Activated CD8-positive, alpha-beta memory T cell treated with anti-CD3 and anti-CD28 coated beads, Interleukin-2, amount 10 ng/mL, durations not matched to agents 7 days and 5 days (primary cell): ENCODE data around the gene ARAP1. TPM values are rescaled to one million over a fixed set of nuclear protein-coding genes. Genes with fewer than 3 reads are reported as not detected.

Experiments used
- ATAC-seq: fragments of 150-1000 bp; cut with Tn5 transposase; one replicate; pipeline ENCODE4 v1.10.0; 2021; ENCODE audit warnings: moderate library complexity
- CTCF ChIA-PET: fragments of 350-600 bp; sonication (Branson Sonifier 250); formaldehyde crosslinking; loops from one replicate; lab custom pipeline; 2021; ENCODE audit warnings: antibody characterized with exemption; lab: Charles Lee
- DNase-seq: peaks from one replicate; pipeline ENCODE4 v3.0.0-alpha.2; 2020
- H3K27ac Mint-ChIP-seq: one replicate; pipeline ENCODE4 v1.8.0; 2021; ENCODE audit warnings: mild to moderate bottlenecking, mixed read lengths
- H3K27me3 Mint-ChIP-seq: one replicate; pipeline ENCODE4 v1.8.0; 2021; ENCODE audit warnings: mixed read lengths
- H3K36me3 Mint-ChIP-seq: one replicate; pipeline ENCODE4 v1.8.0; 2021; ENCODE audit warnings: mild to moderate bottlenecking, mixed read lengths
- H3K4me1 Mint-ChIP-seq: one replicate; pipeline ENCODE4 v1.8.0; 2021; ENCODE audit warnings: mixed read lengths
- H3K4me3 Mint-ChIP-seq: one replicate; pipeline ENCODE4 v1.8.0; 2021; ENCODE audit warnings: mild to moderate bottlenecking, moderate library complexity, mixed read lengths
- H3K9me3 Mint-ChIP-seq: one replicate; pipeline ENCODE4 v1.8.0; 2022; ENCODE audit warnings: low read depth, mixed read lengths
- total RNA-seq, 2 experiments: library from RNA; stranded (reverse); gene quantifications; one replicate each; pipeline ENCODE4 v1.2.3, GENCODE V29; 2021

Gene ARAP1
- total RNA-seq, 2 experiments from 2014 or later, result 96.5 to 104 TPM

DNA sequence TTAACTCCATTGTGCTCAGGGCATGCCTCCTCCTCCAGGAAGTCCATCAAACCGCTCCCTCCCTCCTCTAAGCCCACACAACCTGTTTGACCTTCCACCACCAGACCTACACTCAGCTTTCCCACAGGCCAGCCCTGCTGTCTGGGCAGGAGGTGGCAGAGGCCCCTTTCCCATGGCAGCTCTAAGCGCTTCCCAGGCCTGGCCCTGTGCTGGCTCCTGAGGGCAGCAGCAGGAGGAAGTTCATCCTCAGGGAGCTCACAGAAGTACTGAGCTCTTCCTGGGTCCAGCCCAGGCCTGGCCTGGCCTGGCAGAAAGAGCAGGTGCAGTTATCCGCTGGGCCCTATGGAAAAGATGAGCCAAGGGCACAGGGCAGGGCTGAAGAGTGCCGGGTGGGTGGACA lies 31.4 kb downstream of the ARAP1 start:
- ATAC-seq (no peak), DNase-seq (no peak)
- H3K4me3 Mint-ChIP-seq, result peak overlapping the region; percentile 99
- peaks cover 61% of the 10 kb centered on the region for H3K4me1 Mint-ChIP-seq
- no peaks in the 10 kb centered on the region for H3K27me3 Mint-ChIP-seq
- CTCF ChIA-PET, result interaction anchor here (0.6 to 8.6 kb wide), 6 partner anchors 14 to 457 kb away, joined by 3 to 63 read pairs (median 3); partner anchors contain the start of genes CLPB and STARD10
- no peaks in the 10 kb centered on the region for H3K9me3 Mint-ChIP-seq
- peaks cover 8% of the 10 kb centered on the region for H3K36me3 Mint-ChIP-seq
- H3K27ac Mint-ChIP-seq, result peak overlapping the region; percentile 99

DNA sequence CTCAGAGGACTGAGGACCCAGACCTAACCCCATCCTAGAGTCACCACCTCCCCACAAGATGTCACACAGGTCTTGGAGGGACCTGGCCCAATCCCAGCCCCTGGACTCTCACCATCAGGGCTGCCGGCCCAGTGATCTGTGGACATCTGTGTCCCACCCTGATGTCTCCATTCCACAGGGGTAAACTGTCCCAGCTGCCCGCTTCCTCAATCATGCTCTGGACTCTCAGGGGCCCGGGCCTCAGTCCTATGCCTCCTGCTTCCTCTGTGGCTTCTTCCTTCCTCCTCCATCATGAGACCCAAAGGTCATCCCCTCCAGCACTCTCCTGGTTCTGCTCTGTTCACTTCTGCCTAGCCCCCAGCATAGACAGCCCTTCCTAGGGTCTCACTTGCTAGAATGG lies 32.2 kb downstream of the ARAP1 start:
- Mint-ChIP-seq H3K4me3 (peak overlapping the region; percentile 99), H3K27me3 (no peaks in the 10 kb centered on the region), H3K4me1 (peaks cover 55% of the 10 kb centered on the region), H3K27ac (peak overlapping the region; percentile 99), H3K9me3 (no peaks in the 10 kb centered on the region), H3K36me3 (peaks cover 6% of the 10 kb centered on the region)
- no peak for ATAC-seq
- CTCF ChIA-PET, result interaction anchor here (0.6 to 8.6 kb wide), 5 partner anchors 15 to 458 kb away, joined by 3 to 63 read pairs (median 3); partner anchors contain the start of gene STARD10
- no peak for DNase-seq

DNA sequence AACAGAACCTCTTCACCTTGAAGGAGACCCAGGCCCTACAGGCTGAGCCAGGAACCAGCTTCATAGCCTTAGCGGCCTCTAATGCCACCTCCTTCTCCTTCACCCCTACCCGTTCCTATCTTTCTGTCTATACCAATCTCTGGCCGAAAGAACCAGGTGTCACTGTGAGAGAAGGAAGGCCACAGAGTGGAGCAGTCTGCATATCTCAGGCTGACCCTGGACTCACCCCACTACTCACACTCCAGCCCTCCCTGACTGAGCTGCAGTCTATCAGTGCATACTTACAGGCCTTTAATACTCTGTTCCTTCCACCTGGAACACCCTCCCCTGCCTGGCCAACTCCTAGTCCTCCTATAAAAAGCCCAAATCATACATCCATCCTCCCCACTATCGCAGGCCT lies 32.7 kb downstream of the ARAP1 start:
- Mint-ChIP-seq H3K36me3 (peaks cover 6% of the 10 kb centered on the region), H3K4me1 (peaks cover 58% of the 10 kb centered on the region), H3K9me3 (no peaks in the 10 kb centered on the region), H3K4me3 (peak overlapping the region; percentile 99), H3K27ac (peak overlapping the region; percentile 99), H3K27me3 (no peaks in the 10 kb centered on the region)
- ATAC-seq (no peak), DNase-seq (no peak)
- CTCF ChIA-PET, result interaction anchor here (1.7 kb wide), 1 partner anchor 458 kb away, joined by 3 read pairs; no protein-coding TSS in a partner anchor

DNA sequence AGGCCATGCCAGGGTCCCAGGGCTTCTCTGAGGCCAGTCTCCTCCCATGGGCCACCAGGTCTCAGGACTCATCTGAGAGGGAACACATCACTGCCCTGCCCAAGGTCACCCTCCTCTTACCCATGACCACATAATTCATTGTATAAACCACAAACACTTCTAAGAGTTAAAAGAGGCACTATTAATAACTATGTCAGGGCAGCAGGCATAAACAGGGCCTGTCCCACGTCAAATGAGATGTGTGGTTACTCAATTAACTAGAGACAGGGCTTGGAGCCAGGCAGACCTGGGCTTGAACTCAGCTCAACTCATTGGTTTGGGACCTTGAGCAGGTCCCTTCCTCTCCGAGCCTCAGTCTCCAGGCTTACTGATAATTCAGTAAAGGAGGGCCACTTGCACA lies 33.1 kb downstream of the ARAP1 start:
- ATAC-seq (no peak), DNase-seq (no peak)
- Mint-ChIP-seq H3K4me3 (no peak overlapping the region), H3K4me1 (peaks cover 60% of the 10 kb centered on the region), H3K9me3 (no peaks in the 10 kb centered on the region), H3K36me3 (peaks cover 6% of the 10 kb centered on the region), H3K27me3 (no peaks in the 10 kb centered on the region), H3K27ac (no peak overlapping the region)
- CTCF ChIA-PET, result interaction anchor here (1.7 kb wide), 1 partner anchor 458 kb away, joined by 3 read pairs; no protein-coding TSS in a partner anchor

DNA sequence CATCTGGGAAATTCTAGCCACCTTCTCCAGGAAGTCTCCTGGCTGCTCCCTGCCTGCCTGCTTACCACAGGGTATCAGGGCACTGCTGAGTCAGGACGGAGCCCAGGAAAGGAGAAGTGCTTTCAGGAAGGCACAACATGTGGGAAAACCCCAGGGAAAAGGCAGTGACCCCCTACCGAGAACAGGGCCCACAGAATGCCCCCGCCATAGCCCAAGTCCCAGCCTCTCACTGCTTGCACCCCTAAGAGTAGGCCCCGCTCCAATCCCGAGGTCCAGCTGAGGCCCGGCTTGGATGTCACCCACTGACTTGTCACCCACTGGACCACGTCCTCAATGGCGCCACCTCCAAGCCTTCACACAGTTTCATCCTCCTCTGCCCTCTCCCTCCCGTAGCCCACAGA lies 34.1 kb downstream of the ARAP1 start:
- no peak overlapping the region for H3K4me3 Mint-ChIP-seq
- ATAC-seq (no peak), DNase-seq (no peak)
- H3K36me3 Mint-ChIP-seq, result peaks cover 6% of the 10 kb centered on the region
- H3K27me3 Mint-ChIP-seq, result no peaks in the 10 kb centered on the region
- no peaks in the 10 kb centered on the region for H3K9me3 Mint-ChIP-seq
- CTCF ChIA-PET, result no interaction called here
- no peak overlapping the region for H3K27ac Mint-ChIP-seq
- peaks cover 52% of the 10 kb centered on the region for H3K4me1 Mint-ChIP-seq

DNA sequence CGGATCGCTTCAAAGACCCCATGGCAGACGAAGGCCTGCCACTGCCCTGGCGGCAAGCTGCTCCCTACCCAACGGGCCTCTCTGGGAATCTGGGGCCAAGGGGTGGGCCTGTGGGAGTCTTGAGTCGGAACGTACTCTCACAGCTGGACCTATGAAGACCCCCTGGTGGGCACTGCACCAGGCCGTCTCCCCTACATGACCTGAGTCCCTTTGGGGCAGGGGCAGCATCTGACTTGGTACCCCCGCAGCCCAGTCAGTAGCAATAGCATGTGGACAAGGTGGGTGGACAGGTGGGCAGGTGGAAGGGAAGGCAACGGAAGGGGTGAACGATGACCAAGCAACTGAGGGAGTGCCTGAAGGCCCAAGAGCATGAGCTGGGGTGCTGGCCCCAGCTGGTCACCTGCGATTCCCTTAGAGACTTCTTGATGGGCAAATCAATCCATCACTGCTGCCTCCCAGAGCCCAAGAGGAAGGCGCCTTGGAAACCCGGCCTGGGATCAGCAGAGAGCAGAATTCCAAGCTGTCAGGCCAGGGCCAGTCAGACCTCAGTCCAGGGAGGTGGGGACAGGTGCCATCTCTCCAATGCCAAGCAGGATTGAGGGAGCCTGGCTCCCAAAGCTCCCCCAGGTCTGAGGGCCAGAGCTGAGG lies 35.3 kb downstream of the ARAP1 start:
- ATAC-seq, result no peak
- H3K27ac Mint-ChIP-seq, result no peak overlapping the region
- H3K36me3 Mint-ChIP-seq, result peaks cover 6% of the 10 kb centered on the region
- no peaks in the 10 kb centered on the region for H3K9me3 Mint-ChIP-seq
- H3K4me1 Mint-ChIP-seq, result peaks cover 44% of the 10 kb centered on the region
- H3K27me3 Mint-ChIP-seq, result no peaks in the 10 kb centered on the region
- H3K4me3 Mint-ChIP-seq, result no peak overlapping the region
- CTCF ChIA-PET, result interaction anchor here (0.9 to 1.3 kb wide), 2 partner anchors 8 to 18 kb away, joined by 4 to 5 read pairs; no protein-coding TSS in a partner anchor
- no peak for DNase-seq

DNA sequence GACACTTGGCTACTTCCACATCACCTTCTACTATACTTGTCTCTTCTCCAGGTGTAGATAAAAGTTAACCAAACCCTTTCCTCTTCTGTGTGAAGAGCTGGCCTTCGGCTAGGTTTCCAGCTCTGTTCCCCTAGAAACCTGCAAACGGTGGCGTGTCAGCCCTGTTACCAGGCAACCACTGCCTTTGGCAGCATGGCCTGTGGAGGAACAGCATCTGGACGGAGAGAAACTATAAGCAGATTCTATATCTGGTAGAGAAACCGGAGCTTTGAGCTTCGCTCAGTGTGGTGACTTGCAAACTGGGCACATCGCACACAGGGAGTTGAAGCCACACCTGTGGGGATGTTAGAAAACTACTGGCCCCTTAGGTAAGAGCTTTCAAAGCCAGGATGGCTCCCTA lies 35.9 kb downstream of the ARAP1 start:
- Mint-ChIP-seq H3K9me3 (no peaks in the 10 kb centered on the region), H3K36me3 (peaks cover 6% of the 10 kb centered on the region), H3K4me3 (no peak overlapping the region), H3K4me1 (peaks cover 42% of the 10 kb centered on the region), H3K27me3 (no peaks in the 10 kb centered on the region), H3K27ac (peak overlapping the region; percentile 31)
- no peak for ATAC-seq
- no peak for DNase-seq
- CTCF ChIA-PET, result interaction anchor here (0.9 to 1.3 kb wide), 2 partner anchors 9 to 18 kb away, joined by 4 to 5 read pairs; no protein-coding TSS in a partner anchor

DNA sequence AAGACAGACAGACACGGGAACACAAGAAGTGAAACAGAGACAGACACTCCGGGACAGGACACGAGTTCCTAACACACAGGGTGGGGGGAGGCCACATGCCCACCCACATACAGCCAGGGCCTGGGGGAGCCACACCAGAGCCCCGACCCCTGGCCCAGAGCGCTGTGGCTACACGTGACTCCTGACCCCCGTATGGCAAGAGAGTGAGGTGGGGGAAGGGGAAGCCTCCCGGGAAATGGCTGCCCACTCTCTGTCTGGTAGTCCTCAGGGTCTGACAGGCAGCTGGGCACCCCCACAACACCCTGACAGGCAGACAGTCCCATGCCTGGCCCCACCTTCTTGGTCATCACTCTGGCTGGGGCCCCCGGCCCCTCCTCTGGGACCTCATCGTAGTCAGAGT lies 39.4 kb downstream of the ARAP1 start:
- Mint-ChIP-seq H3K27ac (peak overlapping the region; percentile 11), H3K27me3 (no peaks in the 10 kb centered on the region), H3K4me1 (peaks cover 12% of the 10 kb centered on the region), H3K36me3 (peaks cover 6% of the 10 kb centered on the region), H3K4me3 (no peak overlapping the region), H3K9me3 (no peaks in the 10 kb centered on the region)
- DNase-seq (no peak), ATAC-seq (no peak)
- CTCF ChIA-PET, result no interaction called here

DNA sequence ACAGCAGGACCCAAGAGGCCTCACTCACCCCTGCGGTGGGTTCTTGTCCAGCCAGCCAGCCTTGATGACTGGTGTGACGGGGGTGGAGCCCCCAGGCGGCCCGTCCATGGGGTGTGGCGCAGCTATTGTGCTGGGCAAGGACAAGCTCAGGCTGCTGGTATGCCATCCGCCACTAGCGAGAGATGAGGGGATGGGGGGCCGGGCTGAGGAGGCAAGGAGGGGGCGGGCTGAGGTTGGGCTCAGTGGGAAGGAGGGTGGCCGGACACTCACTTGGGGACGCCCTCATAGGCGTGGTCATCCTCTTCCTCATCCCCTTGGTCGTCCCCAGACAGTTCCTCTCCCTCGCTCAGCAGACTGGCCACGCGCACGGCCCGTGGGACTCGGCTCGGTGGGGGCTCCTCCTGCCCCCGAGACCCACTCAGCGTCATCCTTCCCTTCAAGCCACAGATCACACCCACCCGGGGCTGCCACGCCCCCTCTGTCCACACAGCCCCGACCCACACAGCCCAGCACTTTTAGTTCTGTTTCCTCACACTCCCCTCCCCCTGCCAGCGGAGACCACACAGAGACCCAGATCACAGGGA lies 39.9 kb downstream of the ARAP1 start:
- Mint-ChIP-seq H3K4me3 (no peak overlapping the region), H3K27me3 (no peaks in the 10 kb centered on the region), H3K36me3 (peaks cover 7% of the 10 kb centered on the region), H3K9me3 (no peaks in the 10 kb centered on the region), H3K27ac (peak overlapping the region; percentile 11), H3K4me1 (peaks cover 10% of the 10 kb centered on the region)
- CTCF ChIA-PET, result no interaction called here
- no peak for DNase-seq
- ATAC-seq, result no peak

DNA sequence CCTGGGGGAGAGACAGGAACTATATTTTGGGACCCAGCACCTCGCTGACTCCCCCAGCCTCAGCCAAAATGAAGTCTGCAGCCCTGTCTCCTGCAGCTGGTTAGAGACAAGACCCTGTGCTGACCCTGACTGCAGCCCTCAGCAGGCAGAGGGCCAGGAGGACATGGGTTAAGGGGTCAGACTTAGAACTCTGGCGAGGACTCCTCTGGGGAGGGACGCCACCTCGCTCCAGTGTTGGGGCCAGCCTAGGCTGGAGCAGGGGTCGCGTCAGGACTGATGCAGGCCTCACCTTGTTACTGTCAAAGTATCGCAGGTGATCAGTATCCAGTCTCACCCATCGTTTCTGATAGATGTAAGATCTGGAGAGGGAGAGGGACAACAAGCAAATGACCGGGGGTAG lies 41.1 kb downstream of the ARAP1 start:
- peaks cover 8% of the 10 kb centered on the region for H3K36me3 Mint-ChIP-seq
- H3K27ac Mint-ChIP-seq, result no peak overlapping the region
- CTCF ChIA-PET, result interaction anchor here (0.7 kb wide), 1 partner anchor 240 kb away, joined by 3 read pairs; no protein-coding TSS in a partner anchor
- peaks cover 8% of the 10 kb centered on the region for H3K4me1 Mint-ChIP-seq
- H3K27me3 Mint-ChIP-seq, result no peaks in the 10 kb centered on the region
- ATAC-seq, result no peak
- H3K4me3 Mint-ChIP-seq, result no peak overlapping the region
- no peaks in the 10 kb centered on the region for H3K9me3 Mint-ChIP-seq
- no peak for DNase-seq

DNA sequence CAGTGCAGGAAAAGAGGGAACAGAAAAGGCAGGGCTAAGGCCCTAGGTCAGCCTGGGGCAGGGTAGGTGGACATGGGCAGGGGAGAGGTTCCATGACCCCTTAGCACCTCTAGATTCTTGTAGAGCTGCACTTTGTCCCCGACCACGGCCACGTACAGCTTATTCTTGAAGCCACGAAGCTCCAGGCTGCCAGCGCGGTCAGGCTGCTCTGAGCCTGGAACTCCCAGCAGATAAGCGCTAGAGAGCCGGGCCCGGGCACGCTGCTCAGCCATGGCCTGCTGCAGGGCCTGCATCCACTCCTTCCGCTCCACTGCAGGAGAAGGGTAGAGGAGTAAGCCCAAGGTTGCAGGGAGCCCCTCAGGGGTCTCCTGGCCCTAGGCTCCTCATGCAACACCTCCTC lies 41.9 kb downstream of the ARAP1 start:
- ATAC-seq, result no peak
- CTCF ChIA-PET, result no interaction called here
- Mint-ChIP-seq H3K36me3 (peaks cover 10% of the 10 kb centered on the region), H3K27me3 (no peaks in the 10 kb centered on the region), H3K4me1 (peaks cover 7% of the 10 kb centered on the region), H3K9me3 (no peaks in the 10 kb centered on the region), H3K27ac (no peak overlapping the region), H3K4me3 (no peak overlapping the region)
- DNase-seq, result no peak

DNA sequence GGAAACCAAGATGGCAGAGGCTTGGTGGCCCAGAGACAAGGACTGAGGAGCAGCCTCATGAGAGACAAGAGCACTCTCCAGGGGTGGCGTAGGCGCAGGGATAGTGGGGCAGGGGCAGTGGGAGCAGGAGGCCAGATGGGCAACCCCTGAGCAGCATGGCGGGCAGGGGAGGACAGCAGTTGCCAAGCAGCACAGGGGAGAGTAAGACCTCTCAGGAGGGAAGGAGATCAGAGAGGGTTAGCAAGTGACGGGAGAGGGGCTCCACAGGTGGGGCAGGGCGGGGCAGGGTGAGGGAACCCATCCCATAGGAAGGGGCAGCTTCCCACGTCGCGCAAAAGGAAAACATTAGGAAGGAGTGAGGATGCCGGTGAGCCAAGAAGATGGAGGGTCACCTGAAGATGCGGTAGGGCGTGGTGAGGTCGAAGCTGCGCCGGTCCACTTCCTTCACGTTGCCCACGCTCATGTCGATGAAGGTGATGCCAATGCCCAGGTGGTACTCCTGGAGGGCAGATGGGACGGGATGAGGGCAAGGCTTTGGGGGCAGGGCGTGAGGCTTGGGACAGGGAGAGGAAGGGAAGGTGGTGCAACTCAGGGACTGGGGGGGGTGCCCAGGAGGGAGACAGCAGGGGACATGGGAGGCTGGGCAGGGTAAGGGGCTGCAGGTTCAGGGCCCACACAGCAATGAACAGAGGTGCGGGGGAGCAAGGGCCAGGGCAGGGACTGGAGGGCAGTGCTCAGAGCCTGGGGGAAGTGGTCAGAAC lies 42.5 kb downstream of the ARAP1 start:
- H3K27me3 Mint-ChIP-seq, result no peaks in the 10 kb centered on the region
- DNase-seq (no peak), ATAC-seq (no peak)
- peaks cover 4% of the 10 kb centered on the region for H3K4me1 Mint-ChIP-seq
- H3K9me3 Mint-ChIP-seq, result no peaks in the 10 kb centered on the region
- H3K36me3 Mint-ChIP-seq, result peaks cover 10% of the 10 kb centered on the region
- H3K27ac Mint-ChIP-seq, result no peak overlapping the region
- H3K4me3 Mint-ChIP-seq, result no peak overlapping the region
- CTCF ChIA-PET, result interaction anchor here (0.9 kb wide), 1 partner anchor 16 kb away, joined by 3 read pairs; no protein-coding TSS in a partner anchor

DNA sequence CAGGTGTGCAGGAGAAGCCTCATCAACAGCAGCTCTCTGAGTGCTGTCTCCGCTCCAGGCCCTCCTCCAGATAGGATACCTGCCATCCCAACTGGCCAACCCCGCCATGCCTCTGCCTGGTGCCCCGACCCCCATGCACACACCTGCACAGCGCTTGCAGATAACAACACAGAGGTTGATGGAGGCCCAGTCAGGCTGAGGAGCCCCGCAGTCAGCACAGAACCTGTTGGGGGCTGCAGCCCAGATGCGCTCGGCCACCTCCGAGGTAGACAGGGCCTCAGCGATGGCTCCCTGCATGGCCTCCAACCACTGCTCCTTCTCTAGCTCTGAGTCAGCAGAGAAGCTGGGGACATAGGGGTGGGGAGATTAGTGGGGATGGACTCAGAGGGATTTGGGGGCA lies 45.2 kb downstream of the ARAP1 start:
- Mint-ChIP-seq H3K4me1 (no peaks in the 10 kb centered on the region), H3K36me3 (peaks cover 9% of the 10 kb centered on the region), H3K9me3 (no peaks in the 10 kb centered on the region), H3K27ac (no peak overlapping the region), H3K4me3 (no peak overlapping the region), H3K27me3 (no peaks in the 10 kb centered on the region)
- ATAC-seq, result no peak
- CTCF ChIA-PET, result no interaction called here
- no peak for DNase-seq
